Heart left ventricle (tissue), 16 donors: ENCODE data around the gene STK36. TPM values are rescaled to one million over a fixed set of nuclear protein-coding genes. Genes with fewer than 3 reads are reported as not detected.

Experiments used
- ATAC-seq, 4 donors: fragments of 200-7000 bp; cut with Tn5 transposase; one replicate each; pipeline ENCODE4 v1.9.1; 2020 to 2022; ENCODE audit warnings: moderate library complexity in 4 of 4, mild to moderate bottlenecking in 3 of 4, moderate number of reproducible peaks in 1 of 4
- DNase-seq, 5 donors: peaks; one replicate each; pipeline ENCODE4 v3.0.0-alpha.2; 2020
- H3K27ac ChIP-seq, 12 donors: fragments of 200-600 bp; sonication (generic) in 4 of 12; one replicate each; pipeline versions ENCODE4 v1.5.0 to v1.8.0; 2016 to 2022; ENCODE audit warnings: mild to moderate bottlenecking in 2 of 12
- H3K27me3 ChIP-seq, 9 donors: fragments of 200-600 bp; sonication (generic) in 2 of 9; one replicate each; pipeline versions ENCODE4 v1.5.1 to v1.8.0; 2016 to 2022; ENCODE audit warnings: mild to moderate bottlenecking in 3 of 9
- H3K36me3 ChIP-seq, 9 donors: fragments of 200-600 bp; sonication (generic) in 2 of 9; one replicate each; pipeline versions ENCODE4 v1.5.0 to v1.8.0; 2018 to 2022; ENCODE audit warnings: mild to moderate bottlenecking in 2 of 9
- H3K4me1 ChIP-seq, 12 donors: fragments of 200-600 bp; sonication (generic) in 4 of 12; one replicate each; pipeline versions ENCODE4 v1.5.0 to v1.8.0; 2016 to 2022; ENCODE audit warnings: mild to moderate bottlenecking in 3 of 12
- H3K4me3 ChIP-seq, 12 donors: fragments of 200-600 bp; sonication (generic) in 4 of 12; one replicate each; pipeline versions ENCODE4 v1.5.0 to v1.8.0; 2017 to 2022; ENCODE audit warnings: mild to moderate bottlenecking in 9 of 12, moderate library complexity in 4 of 12
- H3K9me3 ChIP-seq, 12 donors: fragments of 200-600 bp; sonication (generic) in 4 of 12; one replicate each; pipeline versions ENCODE4 v1.5.0 to v1.8.0; 2016 to 2022; ENCODE audit warnings: mild to moderate bottlenecking in 1 of 12
- CTCF ChIP-seq, 12 donors: fragments of 200-600 bp; sonication (generic) in 4 of 12; IDR thresholded peaks; one replicate each; pipeline versions ENCODE4 v1.5.0 to v1.8.0; 2018 to 2022; ENCODE audit warnings: antibody characterized with exemption in 12 of 12, mild to moderate bottlenecking in 5 of 12
- POLR2A ChIP-seq, 2 donors: fragments of 450-650 bp; IDR thresholded peaks; one replicate each; pipeline ENCODE4 v1.6.1; 2017; ENCODE audit warnings: antibody characterized with exemption in 2 of 2, mild to moderate bottlenecking in 2 of 2, moderate library complexity in 2 of 2
- WGBS, 4 donors: extraction: QIAGEN DNeasy Blood & Tissue Kit in 2 of 4; methylation state at CpG; one replicate each; pipeline versions ENCODE4 v1.1.5 to v1.1.7; 2013 to 2018; 5-methylcytosine and 5-hydroxymethylcytosine counted together
- intact Hi-C, 10 donors: fragments of 100-400 bp; cut with DNase I; formaldehyde crosslinking; loops; one replicate each; pipeline versions ENCODE4 v1.11.1 to v1.14.2; 2022
- polyA plus RNA-seq, 2 donors: library from polyadenylated mRNA; stranded (reverse); fragments of 200-250 nt; gene quantifications; one replicate each; pipeline ENCODE4 v1.2.3, GENCODE V29; 2013
- total RNA-seq, 9 donors: library from RNA; depleted of rRNA in 2 of 9; stranded (reverse); fragments of >200 nt in 2 of 9; fragmentation: NEBNext Ultra II Directional in 3 of 9; extraction: Animal tissue kit (Norgen Biotek cat#: 25700) in 3 of 9; gene quantifications; one replicate each; pipeline versions ENCODE4 v1.1.0 to v1.2.4, GENCODE V29; 2016 to 2023
- donor health status: ischemic (EF 13 %, LVEDD 7.1; RV severe dilation, severe dysfunction).
- donor health status: healthy with polysubstance abuse.
- donor health status: DM: no; HTN: yes; CAD: no.
- donor health status: DM: no; HTN: no; CAD: no.
- donor health status: ischemic (EF 25% LVEDD 6.9; RV normal size, moderate dysfunction).
- donor health status: ischemic (EF 25% LVEDD 5.7; RV mildly dilated, moderate dysfunction).
- donor health status: healthy.
- donor health status: DM: yes; HTN: yes; CAD: no.
- donor health status: ischemic (EF 35%, LVEDD 5.7; RV mildly dilated, moderate dysfunction).
- donor health status: nonischemic (EF 11% LVEDD 7.7; RV severe dilation, severe dysfunction).
- donor health status: DM: yes; HTN: yes; CAD: no.
- donor health status: PGD.
- donor health status: ischemic (EF 29% LVEDD 5.4; RV normal size, mild dysfunction).
- donor health status: nonischemic (EF 23%, LVEDD 6.1; RV moderate dilation, normal function).

STK36 gene
- total and polyA plus RNA-seq, 11 donors = 4.7 to 16.2 (median 7.9) TPM

DNA sequence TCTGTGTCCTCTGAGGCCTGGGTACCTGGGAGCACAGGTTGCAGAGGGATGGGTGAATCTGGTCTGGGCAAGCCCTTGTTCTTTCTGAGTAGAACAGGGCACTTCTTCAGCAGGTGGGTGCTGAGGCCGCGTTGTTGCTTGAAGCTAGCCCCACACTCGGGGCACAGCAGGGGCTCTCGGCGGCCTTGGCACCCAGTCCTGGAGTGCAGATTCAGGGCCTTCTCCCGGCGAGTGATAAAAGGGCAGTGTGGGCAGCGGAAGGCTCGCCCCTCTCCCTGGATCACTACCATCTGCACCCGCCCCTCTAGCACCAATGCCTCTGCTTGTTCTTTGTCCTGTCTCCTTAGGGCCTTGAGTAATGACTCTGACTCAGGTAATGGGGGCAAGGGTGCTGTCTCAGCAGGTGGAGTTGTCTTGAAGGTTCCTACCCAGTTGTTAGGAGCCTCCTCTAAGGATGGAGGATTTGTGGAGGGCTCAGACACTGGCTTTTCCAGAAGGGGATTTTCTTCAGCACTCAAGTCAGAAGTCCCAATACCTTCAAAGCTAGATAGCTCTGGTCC, 28.1 kb upstream of the STK36 start:
- H3K36me3 ChIP-seq = peaks cover 0 to 99% (median 95%) of the 10 kb centered on the region in 9 donors
- 94 to 97% (median 94%) methylated on average over 6 to 10 of the region's 10 CpGs; no CpG with 5 or more reads in 1 of the 4 donors for WGBS, 4 donors
- no peak overlapping the region for H3K27ac ChIP-seq
- no peak overlapping the region for H3K4me3 ChIP-seq
- DNase-seq (no peak), ATAC-seq (no peak)
- H3K27me3 ChIP-seq = no peaks in the 10 kb centered on the region
- TF ChIP-seq POLR2A (IDR thresholded peaks at IDR 0.05) = no peak
- TF ChIP-seq CTCF (IDR thresholded peaks at IDR 0.05) = no peak
- intact Hi-C loops = loop anchor here in 2 of 10 donors (10.0 kb wide), 2 partner anchors 49 to 369 kb away; partner anchors contain the start of genes AAMP (in 1 of the 2) and PNKD (in 1 of the 2)
- peaks cover 0 to 7% (median 0%) of the 10 kb centered on the region in 12 donors for H3K4me1 ChIP-seq
- H3K9me3 ChIP-seq = no peaks in the 10 kb centered on the region

- Histone ChIP-seq H3K4me1 (peaks cover 0 to 7% (median 0%) of the 10 kb centered on the region in 12 donors), H3K4me3 (no peak overlapping the region), H3K27ac (no peak overlapping the region), H3K36me3 (peaks cover 0 to 99% (median 96%) of the 10 kb centered on the region in 9 donors), H3K9me3 (no peaks in the 10 kb centered on the region), H3K27me3 (no peaks in the 10 kb centered on the region)
- no peak for TF ChIP-seq POLR2A (IDR thresholded peaks at IDR 0.05)
- no peak for TF ChIP-seq CTCF (IDR thresholded peaks at IDR 0.05)
- DNase-seq (no peak), ATAC-seq (no peak)
- intact Hi-C loops = loop anchor here in 7 of 10 donors (5.0 to 10.0 kb wide), 6 partner anchors 47 to 370 kb away; partner anchors contain the start of genes CNOT9 (in 2 of the 7), USP37 (in 2 of the 7), AAMP (in 1 of the 7) and PNKD (in 1 of the 7)
- WGBS, 4 donors = 90 to 92% (median 91%) methylated on average over 11 of the region's 11 CpGs
Observed at GRCh38 chr2:218644721-218645120, 27.2 kb upstream of the STK36 start.

GRCh38 chr2:218645126-218645525, 26.8 kb upstream of the STK36 start:
- 75 to 93% (median 89%) methylated on average over 1 of the region's 1 CpG for WGBS, 4 donors
- no peak overlapping the region for H3K27ac ChIP-seq

More at GRCh38 chr2:218645126-218645525, 26.8 kb upstream of the STK36 start:
- H3K9me3 ChIP-seq = no peaks in the 10 kb centered on the region
- H3K4me3 ChIP-seq = no peak overlapping the region
- TF ChIP-seq POLR2A (IDR thresholded peaks at IDR 0.05) = no peak
- TF ChIP-seq CTCF (IDR thresholded peaks at IDR 0.05) = no peak
- H3K36me3 ChIP-seq = peaks cover 0 to 99% (median 97%) of the 10 kb centered on the region in 9 donors
- no peaks in the 10 kb centered on the region for H3K27me3 ChIP-seq
- DNase-seq = no peak
- intact Hi-C loops = loop anchor here in 7 of 10 donors (5.0 to 10.0 kb wide), 6 partner anchors 48 to 370 kb away; partner anchors contain the start of genes CNOT9 (in 2 of the 7), USP37 (in 2 of the 7), AAMP (in 1 of the 7) and PNKD (in 1 of the 7)
- H3K4me1 ChIP-seq = peaks cover 0 to 7% (median 0%) of the 10 kb centered on the region in 12 donors
- no peak for ATAC-seq
